NT2/D1 (cell line): Measurements from ENCODE around the gene RSPRY1.

Experiments
- YY1 ChIP-seq: IDR thresholded peaks from 2 replicates; pipeline ENCODE4 v1.6.1; 2011; ENCODE audit not compliant: insufficient read length, insufficient read depth
- ZNF274 ChIP-seq: IDR thresholded peaks from 2 replicates; pipeline ENCODE4 v1.6.1; 2011; ENCODE audit warnings: mild to moderate bottlenecking, low read depth, low read length

GRCh38 chr16:57145046-57146021 lies 40.8 kb upstream of the RSPRY1 start:
- TF ChIP-seq ZNF274, result no peak
- no peak for TF ChIP-seq YY1
